Endothelial cell (in vitro differentiated cells): ENCODE results near the gene MTERF4. TPM values are rescaled to one million over a fixed set of nuclear protein-coding genes. Genes with fewer than 3 reads are reported as not detected.

Experiments used
- DNase-seq: peaks from one replicate; pipeline ENCODE4 v3.0.0; 2021; ENCODE audit warnings: low spot score
- H3K27ac Mint-ChIP-seq: one replicate; pipeline ENCODE4 v1.8.0; 2021; ENCODE audit warnings: mixed read lengths, inconsistent platforms; ENCODE audit not compliant: unreplicated experiment
- H3K27me3 Mint-ChIP-seq: one replicate; pipeline ENCODE4 v1.8.0; 2021; ENCODE audit warnings: mild to moderate bottlenecking, moderate library complexity, mixed read lengths, inconsistent platforms; ENCODE audit not compliant: unreplicated experiment
- H3K36me3 Mint-ChIP-seq: one replicate; pipeline ENCODE4 v1.8.0; 2021; ENCODE audit warnings: mild to moderate bottlenecking, low read depth, mixed read lengths, inconsistent platforms; ENCODE audit not compliant: unreplicated experiment
- H3K4me1 Mint-ChIP-seq: one replicate; pipeline ENCODE4 v1.8.0; 2021; ENCODE audit warnings: mild to moderate bottlenecking, mixed read lengths, inconsistent platforms; ENCODE audit not compliant: unreplicated experiment
- H3K4me3 Mint-ChIP-seq: one replicate; pipeline ENCODE4 v1.8.0; 2021; ENCODE audit warnings: mild to moderate bottlenecking, mixed read lengths, inconsistent platforms; ENCODE audit not compliant: unreplicated experiment
- H3K9me3 Mint-ChIP-seq: one replicate; pipeline ENCODE4 v1.8.0; 2021; ENCODE audit warnings: mixed read lengths, inconsistent platforms; ENCODE audit not compliant: unreplicated experiment
- total RNA-seq: library from RNA; stranded (reverse); fragmentation: NEBNext Ultra II Directional; extraction: Animal tissue kit (Norgen Biotek cat#: 25700); gene quantifications from one replicate; pipeline ENCODE4 v1.2.1, GENCODE V29; 2021; ENCODE audit not compliant: unreplicated experiment
- TF ChIP-seq, protein P1 (sequence below): fragments of 200-600 bp; sonication (generic); IDR thresholded peaks from one replicate; pipeline ENCODE4 v1.5.0; 2021; ENCODE audit warnings: antibody characterized with exemption; ENCODE audit not compliant: unreplicated experiment

Gene MTERF4
- total RNA-seq, 1 donor from 2014 or later: 82.4 TPM

- peak; percentile 38 for DNase-seq
- Mint-ChIP-seq H3K4me3 (peak overlapping the region; percentile 13), H3K27ac (peak overlapping the region; percentile 86), H3K27me3 (peaks cover 4% of the 10 kb centered on the region), H3K4me1 (peaks cover 25% of the 10 kb centered on the region), H3K36me3 (peaks cover 56% of the 10 kb centered on the region), H3K9me3 (no peaks in the 10 kb centered on the region)
- TF ChIP-seq, protein P1, sequence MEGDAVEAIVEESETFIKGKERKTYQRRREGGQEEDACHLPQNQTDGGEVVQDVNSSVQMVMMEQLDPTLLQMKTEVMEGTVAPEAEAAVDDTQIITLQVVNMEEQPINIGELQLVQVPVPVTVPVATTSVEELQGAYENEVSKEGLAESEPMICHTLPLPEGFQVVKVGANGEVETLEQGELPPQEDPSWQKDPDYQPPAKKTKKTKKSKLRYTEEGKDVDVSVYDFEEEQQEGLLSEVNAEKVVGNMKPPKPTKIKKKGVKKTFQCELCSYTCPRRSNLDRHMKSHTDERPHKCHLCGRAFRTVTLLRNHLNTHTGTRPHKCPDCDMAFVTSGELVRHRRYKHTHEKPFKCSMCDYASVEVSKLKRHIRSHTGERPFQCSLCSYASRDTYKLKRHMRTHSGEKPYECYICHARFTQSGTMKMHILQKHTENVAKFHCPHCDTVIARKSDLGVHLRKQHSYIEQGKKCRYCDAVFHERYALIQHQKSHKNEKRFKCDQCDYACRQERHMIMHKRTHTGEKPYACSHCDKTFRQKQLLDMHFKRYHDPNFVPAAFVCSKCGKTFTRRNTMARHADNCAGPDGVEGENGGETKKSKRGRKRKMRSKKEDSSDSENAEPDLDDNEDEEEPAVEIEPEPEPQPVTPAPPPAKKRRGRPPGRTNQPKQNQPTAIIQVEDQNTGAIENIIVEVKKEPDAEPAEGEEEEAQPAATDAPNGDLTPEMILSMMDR: no peak
Measured at GRCh38 chr2:241088791-241089732, 13.0 kb downstream of the MTERF4 start.

DNA sequence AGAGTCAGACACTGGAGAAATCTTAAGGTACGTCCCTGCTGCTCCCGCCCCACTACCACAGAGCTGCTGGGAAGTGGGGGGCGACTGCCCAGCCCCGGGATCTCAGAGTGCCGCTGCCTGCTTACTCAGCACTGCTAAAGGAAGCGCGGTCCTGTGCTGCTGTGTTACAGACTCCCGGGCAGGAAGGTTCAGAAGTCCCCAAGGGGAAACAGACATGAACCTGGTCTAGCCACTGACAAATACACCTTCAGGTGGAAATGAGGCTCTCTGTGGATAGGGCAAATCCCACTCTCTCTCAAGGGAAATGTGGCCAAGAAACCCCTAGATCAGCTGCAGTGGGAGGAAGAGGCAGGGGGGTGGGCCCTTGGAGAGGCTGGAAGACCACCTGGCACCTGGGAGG lies 13.7 kb downstream of the MTERF4 start:
- no peaks in the 10 kb centered on the region for H3K9me3 Mint-ChIP-seq
- H3K27ac Mint-ChIP-seq: peak overlapping the region; percentile 91
- H3K27me3 Mint-ChIP-seq: peaks cover 4% of the 10 kb centered on the region
- H3K4me3 Mint-ChIP-seq: no peak overlapping the region
- TF ChIP-seq, protein P1: no peak
- H3K36me3 Mint-ChIP-seq: peaks cover 56% of the 10 kb centered on the region
- H3K4me1 Mint-ChIP-seq: peaks cover 28% of the 10 kb centered on the region
- DNase-seq: no peak

DNA sequence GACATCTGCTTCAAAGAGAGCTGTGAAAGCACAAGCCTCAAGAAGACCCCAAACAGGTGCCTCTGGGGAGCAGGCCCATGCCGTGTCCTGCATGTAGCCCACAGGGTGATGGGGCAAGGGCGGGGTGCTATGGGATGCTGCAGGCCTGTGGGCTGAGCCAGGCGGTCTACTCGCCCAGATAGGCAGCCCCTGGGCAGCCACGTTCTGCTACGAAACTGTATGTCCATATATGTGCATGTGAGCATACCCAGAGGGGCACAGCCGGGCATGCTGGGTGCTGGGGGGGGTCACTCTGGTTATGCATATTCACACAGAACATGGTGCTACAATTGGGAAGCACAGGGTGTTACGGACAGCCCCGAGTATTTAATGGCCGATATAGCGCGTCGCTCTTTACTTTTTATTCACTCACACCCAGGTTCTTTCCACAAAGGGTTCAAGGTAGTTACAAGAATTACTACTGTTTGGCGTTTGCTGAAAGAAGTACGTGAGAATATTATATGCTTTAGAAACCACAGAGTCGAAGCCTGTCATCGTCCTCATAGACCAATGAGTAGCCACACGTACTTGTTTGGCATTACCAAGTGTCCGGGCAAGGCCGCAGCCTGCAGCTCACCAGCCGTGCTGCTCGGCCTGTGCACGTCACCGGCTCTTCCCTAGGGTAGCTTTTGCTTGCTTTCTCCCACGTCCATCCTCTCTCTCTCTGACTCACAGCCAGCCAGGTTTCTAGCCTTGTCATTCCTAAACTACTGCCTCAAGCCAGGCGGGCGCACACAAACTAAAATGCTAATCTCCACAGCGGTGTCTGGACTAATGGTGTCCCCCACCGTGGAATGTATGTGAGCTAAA lies 14.4 kb downstream of the MTERF4 start:
- Mint-ChIP-seq H3K27ac (peak overlapping the region; percentile 91), H3K27me3 (peaks cover 7% of the 10 kb centered on the region), H3K36me3 (peaks cover 58% of the 10 kb centered on the region), H3K4me3 (peak overlapping the region; percentile 5), H3K4me1 (peaks cover 26% of the 10 kb centered on the region), H3K9me3 (no peaks in the 10 kb centered on the region)
- no peak for DNase-seq
- TF ChIP-seq, protein P1: no peak

GRCh38 chr2:241084856-241085444 lies 17.1 kb downstream of the MTERF4 start:
- peaks cover 11% of the 10 kb centered on the region for H3K27me3 Mint-ChIP-seq

More at GRCh38 chr2:241084856-241085444, 17.1 kb downstream of the MTERF4 start:
- Mint-ChIP-seq H3K4me1 (peaks cover 37% of the 10 kb centered on the region), H3K27ac (no peak overlapping the region), H3K4me3 (no peak overlapping the region), H3K9me3 (no peaks in the 10 kb centered on the region), H3K36me3 (peaks cover 43% of the 10 kb centered on the region)
- DNase-seq: no peak
- TF ChIP-seq, protein P1: no peak
